ENCODE measurements around the gene FCF1. TPM values are rescaled to one million over a fixed set of nuclear protein-coding genes. Genes with fewer than 3 reads are reported as not detected.

FCF1 gene
- total and polyA plus RNA-seq, 2 of the 13 experiments (the other 11 are each of a cell fraction or from before 2014, with no cell fraction given): 31.0 to 44.4 TPM

DNA sequence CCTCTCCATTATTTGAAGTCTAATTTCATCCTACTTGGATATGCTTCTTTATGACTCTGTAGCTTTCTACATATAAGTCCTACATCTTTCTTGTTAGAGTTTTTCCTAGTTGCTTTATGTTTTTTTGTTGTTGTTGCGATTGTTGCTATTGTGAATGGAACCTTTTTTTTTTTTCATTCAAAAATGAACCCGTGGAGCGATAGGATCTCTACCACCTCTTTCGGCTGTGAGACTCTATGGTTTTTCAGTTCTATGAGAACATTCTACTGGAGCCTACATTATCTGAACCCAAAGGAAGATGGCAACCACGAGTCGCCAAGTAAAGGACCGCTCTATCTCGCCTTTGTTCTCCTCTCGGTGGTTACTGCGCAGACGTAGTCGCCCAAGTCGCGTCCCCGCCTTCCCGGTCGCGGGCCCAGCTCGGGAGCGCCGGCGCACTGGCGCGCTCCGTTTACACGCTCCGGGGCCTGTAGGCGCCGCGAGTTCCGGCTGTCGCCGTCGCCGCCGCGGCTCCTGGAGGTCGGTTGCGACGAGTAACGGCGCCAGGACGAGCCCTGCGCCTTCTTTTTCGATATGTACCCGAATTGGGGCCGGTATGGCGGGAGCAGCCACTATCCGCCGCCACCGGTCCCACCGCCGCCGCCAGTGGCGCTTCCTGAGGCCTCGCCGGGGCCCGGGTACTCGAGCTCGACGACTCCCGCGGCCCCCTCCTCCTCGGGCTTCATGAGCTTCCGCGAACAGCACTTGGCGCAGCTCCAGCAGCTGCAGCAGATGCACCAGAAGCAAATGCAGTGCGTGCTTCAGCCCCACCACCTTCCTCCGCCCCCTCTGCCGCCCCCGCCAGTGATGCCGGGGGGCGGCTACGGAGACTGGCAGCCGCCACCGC, 50.2 kb downstream of the FCF1 start, which contains the start of gene YLPM1 (continued):
- TF ChIP-seq DBP (CRISPR knock-in tag; IDR thresholded peaks at IDR 0.05; ENCODE audit: not compliant biosample characterization): peak; percentile 86
- TF ChIP-seq MXD1 (CRISPR knock-in tag; IDR thresholded peaks at IDR 0.05): peak; percentile 56; the same call in 1 of the 2 replicates
- peak; percentile 66; the same call in 1 of the 2 replicates for TF ChIP-seq SIN3A (IDR thresholded peaks at IDR 0.05; ENCODE audit: borderline replicate concordance, low read depth, low read length)
- TF ChIP-seq NCOA1 (CRISPR knock-in tag; IDR thresholded peaks at IDR 0.05): no peak
- no peak for TF ChIP-seq ZNF10 (CRISPR knock-in tag; IDR thresholded peaks at IDR 0.05; ENCODE audit: borderline replicate concordance, low read depth)
- peak; percentile 38; the same call in 1 of the 2 replicates for TF ChIP-seq RAD21 (CRISPR knock-in tag; IDR thresholded peaks at IDR 0.05)
- TF ChIP-seq RARA (CRISPR knock-in tag; IDR thresholded peaks at IDR 0.05): no peak
- TF ChIP-seq KDM3A (CRISPR knock-in tag; IDR thresholded peaks at IDR 0.05; ENCODE audit: low read depth): peak; percentile 84; the same call in 1 of the 2 replicates
- TF ChIP-seq KLF13 (CRISPR knock-in tag; IDR thresholded peaks at IDR 0.05): no peak
- no peak for TF ChIP-seq MTF2 (CRISPR knock-in tag; IDR thresholded peaks at IDR 0.05; ENCODE audit: borderline replicate concordance)
- TF ChIP-seq ZNF552 (CRISPR knock-in tag; IDR thresholded peaks at IDR 0.05; ENCODE audit: borderline replicate concordance): no peak
- no peak for TF ChIP-seq GTF3A (CRISPR knock-in tag; conservative IDR thresholded peaks at IDR 0.05)
- no peak for TF ChIP-seq KDM6A (CRISPR knock-in tag; IDR thresholded peaks at IDR 0.05; ENCODE audit: low read depth)
- TF ChIP-seq RFXAP (CRISPR knock-in tag; IDR thresholded peaks at IDR 0.05; ENCODE audit: borderline replicate concordance): peak; percentile 78
- TF ChIP-seq MIER3 (CRISPR knock-in tag; IDR thresholded peaks at IDR 0.05; ENCODE audit: borderline replicate concordance): no peak
- no peak for TF ChIP-seq ZC3H4 (CRISPR knock-in tag; IDR thresholded peaks at IDR 0.05; ENCODE audit: borderline replicate concordance)
- TF ChIP-seq ATM (IDR thresholded peaks at IDR 0.05; ENCODE audit: borderline replicate concordance): no peak
- no peak for TF ChIP-seq NFYC (CRISPR knock-in tag; IDR thresholded peaks at IDR 0.05)
- TF ChIP-seq, protein P1, sequence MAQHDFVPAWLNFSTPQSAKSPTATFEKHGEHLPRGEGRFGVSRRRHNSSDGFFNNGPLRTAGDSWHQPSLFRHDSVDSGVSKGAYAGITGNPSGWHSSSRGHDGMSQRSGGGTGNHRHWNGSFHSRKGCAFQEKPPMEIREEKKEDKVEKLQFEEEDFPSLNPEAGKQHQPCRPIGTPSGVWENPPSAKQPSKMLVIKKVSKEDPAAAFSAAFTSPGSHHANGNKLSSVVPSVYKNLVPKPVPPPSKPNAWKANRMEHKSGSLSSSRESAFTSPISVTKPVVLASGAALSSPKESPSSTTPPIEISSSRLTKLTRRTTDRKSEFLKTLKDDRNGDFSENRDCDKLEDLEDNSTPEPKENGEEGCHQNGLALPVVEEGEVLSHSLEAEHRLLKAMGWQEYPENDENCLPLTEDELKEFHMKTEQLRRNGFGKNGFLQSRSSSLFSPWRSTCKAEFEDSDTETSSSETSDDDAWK (CRISPR knock-in tag; IDR thresholded peaks at IDR 0.05): no peak
- no peak for TF ChIP-seq FOXO4 (CRISPR knock-in tag; conservative IDR thresholded peaks at IDR 0.05)
- no peak for TF ChIP-seq ZNF720 (CRISPR knock-in tag; IDR thresholded peaks at IDR 0.05)
- TF ChIP-seq FOXP4 (CRISPR knock-in tag; IDR thresholded peaks at IDR 0.05): peak; percentile 58
- TF ChIP-seq ZNF138 (CRISPR knock-in tag; IDR thresholded peaks at IDR 0.05; ENCODE audit: low read depth): 0 out of 2 replicates have a peak, but pooled peaks have one; percentile 27
